IMR-90 (cell line): ENCODE measurements around the gene CWC27. TPM values are rescaled to one million over a fixed set of nuclear protein-coding genes. Genes with fewer than 3 reads are reported as not detected.

Experiments used
- ATAC-seq: fragments of 200-7000 bp; cut with Tn5 transposase; 2 replicates; pipeline ENCODE4 v1.9.1; 2020; ENCODE audit warnings: low read depth, mild to moderate bottlenecking, moderate library complexity
- BruUV-seq: library from RNA; stranded (reverse); fragments of 400-500 nt; replicated peaks from 2 replicates; lab custom pipeline; 2021; lab: Mats Ljungman, UMichigan
- CTCF ChIA-PET: fragments of 300-600 bp; formaldehyde crosslinking; extraction: SDS; loops from one replicate; lab custom pipeline; 2021; ENCODE audit warnings: antibody characterized with exemption; lab: Yijun Ruan, JAX
- POLR2A ChIA-PET: fragments of 300-600 bp; sonication (Branson Sonifier 250); formaldehyde crosslinking; loops from one replicate; lab custom pipeline; 2022; ENCODE audit warnings: antibody characterized with exemption; ENCODE audit not compliant: unreplicated experiment; lab: Charles Lee
- DNase-seq: peaks from one replicate; pipeline ENCODE4 v3.0.0; 2013
- H2AFZ ChIP-seq: replicated peaks from 2 replicates; pipeline ENCODE3; 2013; ENCODE audit warnings: low read length, mild to moderate bottlenecking; ENCODE audit not compliant: poor library complexity
- H2AK5ac ChIP-seq: 2 replicates; pipeline ENCODE4 v1.6.1; 2013; ENCODE audit warnings: low read depth, low read length, inconsistent platforms
- H2AK9ac ChIP-seq: replicated peaks from 2 replicates; pipeline ENCODE3; 2013; ENCODE audit warnings: mild to moderate bottlenecking, low read depth, low read length, moderate library complexity; ENCODE audit not compliant: poor library complexity
- H2BK120ac ChIP-seq: 2 replicates; pipeline ENCODE4 v1.6.1; 2013; ENCODE audit warnings: low read depth, low read length, inconsistent platforms
- H2BK15ac ChIP-seq: 3 replicates; pipeline ENCODE4 v1.6.1; 2013; ENCODE audit warnings: low read depth, low read length, inconsistent platforms
- H2BK20ac ChIP-seq: 2 replicates; pipeline ENCODE4 v1.6.1; 2013; ENCODE audit warnings: low read depth, mild to moderate bottlenecking, inconsistent platforms, low read length, moderate library complexity
- H2BK5ac ChIP-seq: 2 replicates; pipeline ENCODE4 v1.6.1; 2013; ENCODE audit warnings: mild to moderate bottlenecking, low read depth, low read length, inconsistent platforms; ENCODE audit not compliant: poor library complexity, severe bottlenecking
- H3K14ac ChIP-seq: replicated peaks from 2 replicates; pipeline ENCODE4 v1.6.1; 2013; ENCODE audit warnings: low read depth, low read length, inconsistent platforms
- H3K18ac ChIP-seq: 2 replicates; pipeline ENCODE4 v1.6.1; 2013; ENCODE audit warnings: low read depth, low read length, control low read depth
- H3K23ac ChIP-seq: 2 replicates; pipeline ENCODE4 v1.6.1; 2013; ENCODE audit warnings: low read depth, low read length, inconsistent platforms
- H3K27ac ChIP-seq: 2 replicates; pipeline ENCODE4 v1.5.1; 2013; ENCODE audit warnings: mild to moderate bottlenecking, control low read depth, low read length; ENCODE audit not compliant: insufficient read depth
- H3K27me3 ChIP-seq: 2 replicates; pipeline ENCODE4 v1.6.1; 2013; ENCODE audit warnings: low read length; ENCODE audit not compliant: control insufficient read depth, insufficient read depth
- H3K36me3 ChIP-seq: 2 replicates; pipeline ENCODE4 v1.6.1; 2013; ENCODE audit warnings: low read length, mixed read lengths; ENCODE audit not compliant: control insufficient read depth, insufficient read depth
- H3K4ac ChIP-seq: 2 replicates; pipeline ENCODE4 v1.6.1; 2013; ENCODE audit warnings: low read depth, low read length, inconsistent platforms
- H3K4me1 ChIP-seq: 2 replicates; pipeline ENCODE4 v1.6.1; 2013; ENCODE audit warnings: low read length, mixed read lengths; ENCODE audit not compliant: control insufficient read depth, insufficient read depth
- H3K4me2 ChIP-seq: 2 replicates; pipeline ENCODE4 v1.6.1; 2013; ENCODE audit warnings: low read depth, mild to moderate bottlenecking, control low read depth, low read length, moderate library complexity
- H3K4me3 ChIP-seq: 2 replicates; pipeline ENCODE4 v1.5.1; 2013; ENCODE audit warnings: low read depth, mild to moderate bottlenecking, control low read depth, low read length, moderate library complexity; ENCODE audit not compliant: insufficient read depth
- H3K56ac ChIP-seq: 2 replicates; pipeline ENCODE4 v1.6.1; 2013; ENCODE audit warnings: low read length, inconsistent platforms; ENCODE audit not compliant: insufficient read depth; ENCODE audit errors: extremely low read depth
- H3K79me1 ChIP-seq, 2 experiments: 2 replicates each; pipeline ENCODE4 v1.6.1; 2013; ENCODE audit warnings: low read length in 2 of 2, inconsistent platforms in 1 of 2, low read depth in 1 of 2
- H3K9ac ChIP-seq: 2 replicates; pipeline ENCODE4 v1.6.1; 2013; ENCODE audit warnings: low read depth, low read length, control low read depth
- H3K9me1 ChIP-seq: 2 replicates; pipeline ENCODE4 v1.6.1; 2013; ENCODE audit warnings: low read length, inconsistent platforms; ENCODE audit not compliant: insufficient read depth
- H3K9me3 ChIP-seq: 2 replicates; pipeline ENCODE4 v1.6.1; 2013; ENCODE audit warnings: low read length; ENCODE audit not compliant: control insufficient read depth, insufficient read depth
- H4K20me1 ChIP-seq: 2 replicates; pipeline ENCODE4 v1.6.1; 2013; ENCODE audit warnings: low read length, inconsistent platforms; ENCODE audit not compliant: insufficient read depth
- H4K5ac ChIP-seq: 2 replicates; pipeline ENCODE4 v1.6.1; 2013; ENCODE audit warnings: mild to moderate bottlenecking, low read depth, low read length, control low read depth
- H4K8ac ChIP-seq, 2 experiments: 2 replicates each; pipeline ENCODE4 v1.6.1; 2013; ENCODE audit warnings: low read depth in 2 of 2, low read length in 2 of 2, control low read depth in 1 of 2, inconsistent platforms in 1 of 2
- H4K91ac ChIP-seq: 2 replicates; pipeline ENCODE4 v1.6.1; 2013; ENCODE audit warnings: low read depth, low read length, inconsistent platforms; ENCODE audit not compliant: insufficient read depth
- BHLHE40 ChIP-seq: fragments of 150-350 bp; IDR thresholded peaks from 2 replicates; pipeline ENCODE4 v1.6.1; 2016; ENCODE audit warnings: mild to moderate bottlenecking, low read depth, low read length
- CEBPB ChIP-seq: IDR thresholded peaks from 2 replicates; pipeline ENCODE4 v1.6.1; 2012; ENCODE audit warnings: low read depth, low read length, improper control_type of control experiment
- CTCF ChIP-seq: conservative IDR thresholded peaks from 2 replicates; pipeline ENCODE4 v1.5.1; 2012; ENCODE audit warnings: mild to moderate bottlenecking, low read depth, low read length, improper control_type of control experiment
- FOS ChIP-seq: fragments of 150-350 bp; IDR thresholded peaks from 2 replicates; pipeline ENCODE4 v1.6.1; 2016; ENCODE audit warnings: low read depth, low read length
- MXI1 ChIP-seq: IDR thresholded peaks from 2 replicates; pipeline ENCODE4 v1.6.1; 2012; ENCODE audit warnings: low read depth, mild to moderate bottlenecking, low read length, moderate library complexity, borderline replicate concordance
- NFE2L2 ChIP-seq: fragments of 150-350 bp; IDR thresholded peaks from 2 replicates; pipeline ENCODE4 v1.6.1; 2016; ENCODE audit warnings: low read depth, mild to moderate bottlenecking, low read length
- POLR2A ChIP-seq: IDR thresholded peaks from 2 replicates; pipeline ENCODE4 v1.6.1; 2012; ENCODE audit warnings: mild to moderate bottlenecking, low read depth, low read length
- RCOR1 ChIP-seq: IDR thresholded peaks from 2 replicates; pipeline ENCODE4 v1.6.1; 2012; ENCODE audit warnings: mild to moderate bottlenecking, low read length, improper control_type of control experiment; ENCODE audit not compliant: insufficient replicate concordance
- RFX5 ChIP-seq: IDR thresholded peaks from 2 replicates; pipeline ENCODE4 v1.8.0; 2012; ENCODE audit warnings: low read depth, mild to moderate bottlenecking, low read length, moderate library complexity
- WGBS, 2 experiments: methylation state at CpG; one replicate each; pipeline versions ENCODE4 v1.1.5 to v1.1.7; 2013; ENCODE audit warnings: missing lambda C conversion rate in 2 of 2; ENCODE audit not compliant: insufficient read length in 1 of 2; ENCODE audit errors: extremely low coverage in 2 of 2; 5-methylcytosine and 5-hydroxymethylcytosine counted together
- dilution Hi-C: fragments of 300-500 bp; cut with HindIII; formaldehyde crosslinking; loops from one replicate; pipeline ENCODE4 v1.14.3; 2018; ENCODE audit warnings: low sequenced_read_pairs; ENCODE audit not compliant: unreplicated experiment
- in situ Hi-C: fragments of 300-500 bp; cut with MboI; formaldehyde crosslinking; loops from 3 replicates; pipeline ENCODE4 v1.14.3; 2019; ENCODE audit warnings: low sequenced_read_pairs, inconsistent platforms, mixed read lengths
- intact Hi-C: fragments of 100-400 bp; cut with micrococcal nuclease; formaldehyde crosslinking; loops from 2 replicates; pipeline ENCODE4 v1.10.0; 2022
- polyA plus RNA-seq, 3 experiments: library from polyadenylated mRNA; depleted of rRNA; stranded (reverse); fragments of >200 nt; gene quantifications; 2 replicates each; pipeline ENCODE4 v1.2.3, GENCODE V29; 2012; ENCODE audit warnings: low replicate concordance in 1 of 3
- total RNA-seq: library from RNA; depleted of rRNA; stranded (reverse); fragments of >200 nt; gene quantifications from 2 replicates; pipeline ENCODE4 v1.2.3, GENCODE V29; 2012
- TF ChIP-seq, protein P1 (sequence below): fragments of 150-350 bp; IDR thresholded peaks from 2 replicates; pipeline ENCODE4 v1.6.1; 2017; ENCODE audit warnings: mild to moderate bottlenecking, antibody characterized with exemption, low read length, low read depth

Gene CWC27
- total and polyA plus RNA-seq, 2 of the 4 experiments (the other 2 are of a cell fraction), result 13.3 to 17.1 TPM

DNA sequence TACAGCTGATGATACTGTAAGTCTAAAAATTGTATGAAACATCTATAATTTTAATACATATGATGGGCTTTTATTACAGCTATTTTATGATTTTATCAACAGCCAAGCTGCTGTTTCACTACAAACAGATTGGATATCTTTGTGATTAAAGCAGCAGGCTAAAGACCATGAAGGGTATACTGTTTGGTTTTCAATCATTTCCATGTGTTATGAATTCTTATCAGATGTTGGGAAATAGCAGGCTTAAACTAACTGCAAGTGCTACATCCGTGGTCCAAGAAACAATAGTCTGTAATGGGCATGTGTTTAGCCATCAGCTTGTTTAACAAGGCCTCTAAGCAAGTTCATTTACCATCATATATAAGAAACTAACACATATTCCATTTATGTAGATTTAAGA lies 107.5 kb downstream of the CWC27 start:
- CTCF ChIA-PET, result no interaction called here
- in situ Hi-C loops (no loop called here), dilution Hi-C loops (no loop called here), intact Hi-C loops (loop anchor here (10.0 kb wide), 1 partner anchor 49 kb away; no protein-coding TSS in a partner anchor)
- TF ChIP-seq POLR2A (no peak), RFX5 (no peak), FOS (no peak), MXI1 (no peak), RCOR1 (no peak), CEBPB (no peak), CTCF (no peak), NFE2L2 (no peak), BHLHE40 (no peak)
- TF ChIP-seq, protein P1, sequence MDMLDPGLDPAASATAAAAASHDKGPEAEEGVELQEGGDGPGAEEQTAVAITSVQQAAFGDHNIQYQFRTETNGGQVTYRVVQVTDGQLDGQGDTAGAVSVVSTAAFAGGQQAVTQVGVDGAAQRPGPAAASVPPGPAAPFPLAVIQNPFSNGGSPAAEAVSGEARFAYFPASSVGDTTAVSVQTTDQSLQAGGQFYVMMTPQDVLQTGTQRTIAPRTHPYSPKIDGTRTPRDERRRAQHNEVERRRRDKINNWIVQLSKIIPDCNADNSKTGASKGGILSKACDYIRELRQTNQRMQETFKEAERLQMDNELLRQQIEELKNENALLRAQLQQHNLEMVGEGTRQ, result no peak
- no peaks in the 10 kb centered on the region for H3K9me3 ChIP-seq
- H3K4ac ChIP-seq, result no peak overlapping the region
- H3K36me3 ChIP-seq, result no peaks in the 10 kb centered on the region
- no peak overlapping the region for H4K5ac ChIP-seq
- WGBS, 2 experiments, result no CpG with 5 or more reads among the region's 1 CpG
- no peak overlapping the region for H3K56ac ChIP-seq
- H2BK5ac ChIP-seq, result no peak overlapping the region
- no peak overlapping the region for H3K4me2 ChIP-seq
- H3K9ac ChIP-seq, result no peak overlapping the region
- H4K91ac ChIP-seq, result no peak overlapping the region
- BruUV-seq, result no TSS peak
- no peak overlapping the region for H3K23ac ChIP-seq
- DNase-seq (no peak), ATAC-seq (no peak)
- H3K18ac ChIP-seq, result no peak overlapping the region
- H4K8ac ChIP-seq, result no peak overlapping the region
- no peak overlapping the region for H2AFZ ChIP-seq
- no peak overlapping the region for H2AK5ac ChIP-seq
- H3K79me1 ChIP-seq, result no peaks in the 10 kb centered on the region
- H3K27ac ChIP-seq, result no peak overlapping the region
- H3K14ac ChIP-seq, result no peak overlapping the region
- H2BK15ac ChIP-seq, result no peak overlapping the region
- H2AK9ac ChIP-seq, result no peak overlapping the region
- H3K4me3 ChIP-seq, result no peak overlapping the region
- no peak overlapping the region for H2BK120ac ChIP-seq
- H4K20me1 ChIP-seq, result no peaks in the 10 kb centered on the region
- H3K4me1 ChIP-seq, result no peaks in the 10 kb centered on the region
- POLR2A ChIA-PET, result no interaction called here
- H2BK20ac ChIP-seq, result no peak overlapping the region
- H3K9me1 ChIP-seq, result no peaks in the 10 kb centered on the region
- H3K27me3 ChIP-seq, result no peaks in the 10 kb centered on the region
